Endothelial cell of hepatic sinusoid (primary cell): ENCODE data around the gene MAPK8IP2.

ENCODE experiments used
- in situ Hi-C: cut with HindIII; loops from 2 replicates; pipeline ENCODE4 v1.10.0; 2017; ENCODE audit warnings: low sequenced_read_pairs

Gene MAPK8IP2

GRCh38 chr22:50600538-50600937, at the start of gene MAPK8IP2:
Gene MAPK8IP2 (plus strand): TSS chr22:50600793. CDS start chr22:50600819, 26 bp downstream.
- in situ Hi-C loops = no loop called here

- in situ Hi-C loops = no loop called here
Observed at GRCh38 chr22:50551160-50551752, 49.3 kb upstream of the MAPK8IP2 start.

GRCh38 chr22:50553310-50553709, 47.3 kb upstream of the MAPK8IP2 start:
- in situ Hi-C loops = no loop called here

GRCh38 chr22:50556703-50557102, 43.9 kb upstream of the MAPK8IP2 start:
- in situ Hi-C loops = no loop called here

- in situ Hi-C loops = no loop called here
Observed at GRCh38 chr22:50560034-50560433, 40.6 kb upstream of the MAPK8IP2 start.

- in situ Hi-C loops = no loop called here
Observed at GRCh38 chr22:50561401-50562358, 38.9 kb upstream of the MAPK8IP2 start.

GRCh38 chr22:50562523-50563412, 37.8 kb upstream of the MAPK8IP2 start, which contains the start of gene SYCE3:
Gene SYCE3 (minus strand): TSS chr22:50562919. CDS start chr22:50556405, 6,514 bp downstream.
- in situ Hi-C loops = no loop called here

- in situ Hi-C loops = no loop called here
Observed at GRCh38 chr22:50563413-50564160, 37.0 kb upstream of the MAPK8IP2 start.

GRCh38 chr22:50564289-50564688, 36.3 kb upstream of the MAPK8IP2 start:
- in situ Hi-C loops = no loop called here

GRCh38 chr22:50567721-50568252, 32.8 kb upstream of the MAPK8IP2 start:
- in situ Hi-C loops = no loop called here

- in situ Hi-C loops = no loop called here
Observed at GRCh38 chr22:50568626-50569025, 32.0 kb upstream of the MAPK8IP2 start.

GRCh38 chr22:50569041-50569459, 31.5 kb upstream of the MAPK8IP2 start:
- in situ Hi-C loops = no loop called here

GRCh38 chr22:50569896-50570535, 30.6 kb upstream of the MAPK8IP2 start:
- in situ Hi-C loops = no loop called here

- in situ Hi-C loops = no loop called here
Observed at GRCh38 chr22:50570861-50571260, 29.7 kb upstream of the MAPK8IP2 start.

- in situ Hi-C loops = no loop called here
Observed at GRCh38 chr22:50571264-50572175, 29.1 kb upstream of the MAPK8IP2 start.

- in situ Hi-C loops = no loop called here
Observed at GRCh38 chr22:50572965-50573364, 27.6 kb upstream of the MAPK8IP2 start.

GRCh38 chr22:50573491-50574382, 26.9 kb upstream of the MAPK8IP2 start:
- in situ Hi-C loops = no loop called here

GRCh38 chr22:50574383-50574755, 26.2 kb upstream of the MAPK8IP2 start:
- in situ Hi-C loops = no loop called here
